ENCODE results near the gene GPR83.
"Not testable (repeated sequence)": the region's sequence is repeated elsewhere in the genome, so short reads cannot be mapped to it uniquely, and the experiment has no call there.

Gene GPR83

GRCh38 chr11:94350850-94351563 lies 50.2 kb downstream of the GPR83 start:
- not testable (repeated sequence) for DNase-seq

GRCh38 chr11:94346311-94346710 lies 54.9 kb downstream of the GPR83 start:
- DNase-seq = not testable (repeated sequence)

GRCh38 chr11:94343495-94343894 lies 57.7 kb downstream of the GPR83 start:
- DNase-seq = no peak

GRCh38 chr11:94342250-94342649 lies 59.0 kb downstream of the GPR83 start:
- no peak for DNase-seq

GRCh38 chr11:94338651-94339050 lies 62.6 kb downstream of the GPR83 start:
- no peak for DNase-seq

- no peak for DNase-seq
These were observed 65.2 kb downstream of the GPR83 start for GRCh38 chr11:94336033-94336432.

- no peak for DNase-seq
These were observed 68.4 kb downstream of the GPR83 start for GRCh38 chr11:94332814-94333213.

- DNase-seq = no peak
These were observed 70.4 kb downstream of the GPR83 start for GRCh38 chr11:94330789-94331188.

- no peak for DNase-seq
These were observed 71.7 kb downstream of the GPR83 start for GRCh38 chr11:94329501-94329900.

- DNase-seq = no peak
These were observed 72.6 kb downstream of the GPR83 start for GRCh38 chr11:94328587-94329080.

Measured in activated T-cell treated with anti-CD3 and anti-CD28 coated beads, Interleukin-2, amount 50 U/mL, for 48 hours (primary cell).